Esophagus squamous epithelium (tissue), 5 donors: ENCODE measurements around the gene P3R3URF. TPM values are rescaled to one million over a fixed set of nuclear protein-coding genes. Genes with fewer than 3 reads are reported as not detected.

Experiments used
- DNase-seq: peaks from one replicate; lab custom pipeline; 2025; lab: John Stamatoyannopoulos, UW
- H3K27ac ChIP-seq, 4 donors: fragments of 200-600 bp; sonication (generic); one replicate each; pipeline ENCODE4 v1.5.1; 2016 to 2019; ENCODE audit warnings: mild to moderate bottlenecking in 1 of 4
- H3K27me3 ChIP-seq, 4 donors: fragments of 200-600 bp; sonication (generic); 1 replicate in 3 of 4; 2 replicates in 1 of 4; pipeline versions ENCODE4 v1.5.1 to v1.6.0; 2017 to 2021; ENCODE audit warnings: antibody characterized with exemption in 1 of 4
- H3K36me3 ChIP-seq, 3 donors: fragments of 200-600 bp; sonication (generic); one replicate each; pipeline ENCODE4 v1.5.1; 2016 to 2019
- H3K4me1 ChIP-seq, 3 donors: fragments of 200-600 bp; sonication (generic); one replicate each; pipeline ENCODE4 v1.5.1; 2017 to 2019
- H3K4me3 ChIP-seq, 4 donors: fragments of 200-600 bp; sonication (generic); 1 replicate in 3 of 4; 2 replicates in 1 of 4; pipeline ENCODE4 v1.5.1; 2016 to 2019; ENCODE audit warnings: mild to moderate bottlenecking in 2 of 4, moderate library complexity in 1 of 4
- H3K9me3 ChIP-seq, 3 donors: fragments of 200-600 bp; sonication (generic); one replicate each; pipeline ENCODE4 v1.5.1; 2016 to 2019
- CTCF ChIP-seq, 6 experiments: fragments of 450-650 bp in 4 of 6; fragments of 200-600 bp in 2 of 6; sonication (generic) in 2 of 6; IDR thresholded peaks; one replicate each; pipeline ENCODE4 v1.5.1; 2016 to 2019; ENCODE audit warnings: antibody characterized with exemption in 6 of 6, mild to moderate bottlenecking in 4 of 6, moderate library complexity in 4 of 6
- POLR2A ChIP-seq, 4 donors: fragments of 450-650 bp; IDR thresholded peaks; one replicate each; pipeline ENCODE4 v1.6.1; 2017; ENCODE audit warnings: antibody characterized with exemption in 4 of 4, mild to moderate bottlenecking in 4 of 4, moderate library complexity in 3 of 4
- WGBS, 2 donors: methylation state at CpG; one replicate each; pipeline ENCODE4 v1.1.5; 2018; 5-methylcytosine and 5-hydroxymethylcytosine counted together
- intact Hi-C: fragments of 100-400 bp; cut with DNase I; formaldehyde crosslinking; loops from one replicate; pipeline ENCODE4 v1.15.0; 2022
- total RNA-seq, 4 donors: library from RNA; depleted of rRNA; stranded (reverse); fragments of >200 nt; gene quantifications; one replicate each; pipeline ENCODE4 v1.1.0, GENCODE V29; 2016
- donor health status: DM: yes; HTN: yes; CAD: no.

The P3R3URF gene
- total RNA-seq, 4 donors from 2014 or later, result not detected

- no peaks in the 10 kb centered on the region for H3K9me3 ChIP-seq
- intact Hi-C loops, result loop anchor here (5.0 kb wide), 1 partner anchor 42 kb away; no protein-coding TSS in a partner anchor
- H3K36me3 ChIP-seq, result no peaks in the 10 kb centered on the region
- peaks cover 32 to 67% (median 58%) of the 10 kb centered on the region in 3 donors for H3K4me1 ChIP-seq
- TF ChIP-seq CTCF (IDR thresholded peaks at IDR 0.05), result peak in 4 of 6 experiments; percentile 35 to 66 (median 44)
- no peak for TF ChIP-seq POLR2A (IDR thresholded peaks at IDR 0.05)
- peak overlapping the region in 3 of 4 donors; percentile 17 to 69 (median 23) for H3K27ac ChIP-seq
- WGBS, 2 donors, result 34 to 40% methylated on average over 11 to 12 of the region's 12 CpGs
- H3K27me3 ChIP-seq, result no peaks in the 10 kb centered on the region
- peak overlapping the region in 1 of 4 donors; percentile 27 for H3K4me3 ChIP-seq
- DNase-seq, result no peak
These were observed 3.9 kb upstream of the P3R3URF start for GRCh38 chr1:46180082-46180616.

DNA sequence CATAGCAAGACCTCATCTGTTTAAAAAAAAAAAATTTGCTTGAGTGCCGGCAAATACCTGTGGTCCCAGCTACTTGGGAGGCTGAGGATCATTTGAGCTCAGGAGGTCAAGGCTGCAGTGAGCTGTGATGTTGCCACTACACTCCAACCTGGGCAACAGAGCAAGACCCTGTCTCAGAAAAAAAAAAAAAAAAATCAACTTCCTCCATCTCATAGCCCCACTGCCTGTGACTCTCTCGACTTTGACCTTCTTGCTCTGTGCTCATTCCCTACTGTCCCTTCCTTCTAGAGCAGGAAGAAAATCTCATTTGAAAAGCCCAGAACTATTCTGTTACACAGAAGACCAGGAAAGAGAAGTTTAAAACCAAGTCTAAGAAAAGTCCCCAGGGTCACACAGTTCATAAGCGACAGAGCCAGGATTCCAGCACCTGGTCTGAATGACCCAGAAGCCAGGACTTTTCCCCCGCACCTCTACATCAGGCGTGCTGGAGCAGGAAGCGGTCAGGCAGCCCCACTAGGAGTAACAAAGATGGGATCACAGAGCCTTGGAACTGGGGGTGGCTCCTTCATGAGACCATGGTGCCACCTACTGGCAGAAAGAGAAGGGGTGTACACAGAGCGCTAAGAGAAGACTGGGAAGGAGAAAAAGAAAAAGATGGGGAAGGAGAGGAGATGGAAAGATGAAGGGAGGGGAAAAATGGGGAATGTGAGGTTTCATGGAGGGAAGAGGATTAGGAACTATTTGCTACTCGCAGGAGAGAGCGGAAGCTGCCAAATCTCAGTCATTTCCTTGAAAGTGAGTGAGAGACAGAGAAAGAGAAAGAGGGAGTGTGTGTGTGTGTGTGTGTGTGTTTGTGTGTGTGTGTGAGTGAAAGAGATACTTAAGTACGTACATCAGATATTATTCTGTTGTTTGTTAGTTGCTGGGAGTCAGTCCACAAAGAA lies 3.1 kb upstream of the P3R3URF start:
- Histone ChIP-seq H3K27me3 (no peaks in the 10 kb centered on the region), H3K9me3 (no peaks in the 10 kb centered on the region), H3K4me3 (no peak overlapping the region), H3K36me3 (no peaks in the 10 kb centered on the region), H3K4me1 (peaks cover 36 to 67% (median 59%) of the 10 kb centered on the region in 3 donors), H3K27ac (peak overlapping the region in 3 of 4 donors; percentile 23 to 69 (median 48))
- WGBS, 2 donors, result 7 to 8% methylated on average over 10 of the region's 10 CpGs
- DNase-seq, result no peak
- TF ChIP-seq CTCF (IDR thresholded peaks at IDR 0.05) (peak; percentile 78 to 96 (median 91)), POLR2A (IDR thresholded peaks at IDR 0.05) (no peak)
- intact Hi-C loops, result loop anchor here (2.0 to 5.0 kb wide), 2 partner anchors 43 to 143 kb away; no protein-coding TSS in a partner anchor

GRCh38 chr1:46175243-46175642 lies 1.0 kb downstream of the P3R3URF start:
- Histone ChIP-seq H3K9me3 (no peaks in the 10 kb centered on the region), H3K27me3 (no peaks in the 10 kb centered on the region), H3K4me3 (no peak overlapping the region), H3K27ac (peak overlapping the region; percentile 66 to 89 (median 77)), H3K36me3 (no peaks in the 10 kb centered on the region), H3K4me1 (peaks cover 28 to 67% (median 56%) of the 10 kb centered on the region in 3 donors)
- no peak for DNase-seq
- TF ChIP-seq POLR2A (IDR thresholded peaks at IDR 0.05), result no peak
- TF ChIP-seq CTCF (IDR thresholded peaks at IDR 0.05), result no peak
- intact Hi-C loops, result no loop called here
- WGBS, 2 donors, result 70 to 87% methylated on average over 3 of the region's 3 CpGs

- Histone ChIP-seq H3K27ac (peak within 1 kb of the TSS; percentile 66 to 89 (median 77)), H3K27me3 (no peaks in the 10 kb centered on the region), H3K36me3 (no peaks in the 10 kb centered on the region), H3K9me3 (no peaks in the 10 kb centered on the region), H3K4me1 (peaks cover 23 to 61% (median 50%) of the 10 kb centered on the region in 3 donors), H3K4me3 (peak within 1 kb of the TSS in 1 of 4 donors; percentile 21)
- no peak for DNase-seq
- WGBS, 2 donors, result 37 to 50% methylated on average over 11 of the region's 11 CpGs
- TF ChIP-seq CTCF (IDR thresholded peaks at IDR 0.05), result no peak
- intact Hi-C loops, result no loop called here
These were observed 1.6 kb downstream of the P3R3URF start, which contains the start of gene TSPAN1 for GRCh38 chr1:46174448-46175231. Gene TSPAN1 (plus strand): TSS chr1:46175087. CDS start chr1:46181108, 6,021 bp downstream.
